HG03066 (cell line): ENCODE results near the gene MPO.

ENCODE experiments used
- ATAC-seq: cut with Tn5 transposase; IDR thresholded peaks from one replicate; pipeline ENCODE4 v1.9.1; 2021; ENCODE audit warnings: low read depth; ENCODE audit not compliant: unreplicated experiment

Gene MPO

DNA sequence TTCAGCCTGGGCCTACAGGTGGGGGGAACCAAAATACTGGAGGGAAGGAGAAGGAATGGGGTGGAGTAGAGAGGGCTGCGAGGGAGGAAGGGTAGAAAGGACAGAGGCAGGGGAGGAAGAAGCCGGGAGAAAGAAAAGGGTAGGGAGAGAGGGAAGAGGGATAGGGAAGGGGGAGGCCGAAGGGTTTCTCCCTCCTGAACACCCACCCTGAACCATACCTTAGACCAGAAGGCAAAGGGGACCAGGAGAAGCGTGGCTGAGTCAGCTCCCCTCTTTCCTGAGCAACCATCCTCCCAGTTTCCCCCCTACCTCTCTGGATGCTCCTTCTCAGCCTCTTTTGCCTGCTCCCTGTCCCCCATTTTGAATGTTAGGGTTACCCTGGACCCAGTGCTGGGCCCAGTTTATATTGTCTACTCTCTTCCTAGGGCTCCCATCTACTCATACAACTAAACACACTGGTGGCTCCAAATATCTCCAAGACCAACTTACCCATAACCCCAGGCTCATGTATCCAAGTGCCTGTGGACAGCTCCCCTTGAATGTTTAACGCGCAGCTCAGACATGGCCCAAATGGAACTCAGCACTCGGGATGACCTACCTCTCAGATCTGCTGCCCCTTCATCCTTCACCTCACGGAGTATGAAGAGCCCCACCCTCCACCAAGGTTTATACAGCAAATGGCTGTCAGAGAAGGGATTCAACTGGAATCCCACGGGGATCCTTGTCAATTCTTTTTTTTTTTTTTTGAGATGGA lies 40.0 kb upstream of the MPO start:
- no peak for ATAC-seq

GRCh38 chr17:58320163-58320558 lies 39.4 kb upstream of the MPO start:
- ATAC-seq: no peak

- no peak for ATAC-seq
These were observed 38.7 kb upstream of the MPO start for GRCh38 chr17:58319173-58320162.

DNA sequence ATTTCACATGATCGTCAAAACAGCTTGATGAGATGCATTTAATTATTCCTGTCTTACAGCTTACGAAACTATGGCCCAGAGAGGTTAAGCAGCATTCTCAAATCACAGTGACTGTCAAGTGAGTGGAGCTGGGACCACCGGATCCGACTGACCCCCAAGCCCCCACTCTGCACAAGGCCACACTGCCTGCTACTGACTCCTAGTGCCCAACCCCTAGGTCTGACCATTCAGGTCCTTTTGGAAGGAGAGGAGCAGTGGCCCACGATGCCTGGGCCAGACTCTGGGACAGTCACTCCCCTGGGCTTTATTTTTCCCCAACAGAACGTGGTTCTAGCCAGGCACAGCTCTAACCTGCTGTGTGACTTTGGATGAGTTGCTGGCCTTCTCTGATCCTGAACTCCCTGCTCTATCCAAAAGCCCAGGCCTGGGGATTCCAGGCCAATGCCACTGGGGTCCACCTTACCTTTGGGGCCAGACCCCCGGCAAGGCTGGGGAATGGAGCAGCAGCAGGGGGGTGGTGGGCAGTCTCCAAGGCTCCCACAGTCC lies 38.0 kb upstream of the MPO start:
- no peak for ATAC-seq

DNA sequence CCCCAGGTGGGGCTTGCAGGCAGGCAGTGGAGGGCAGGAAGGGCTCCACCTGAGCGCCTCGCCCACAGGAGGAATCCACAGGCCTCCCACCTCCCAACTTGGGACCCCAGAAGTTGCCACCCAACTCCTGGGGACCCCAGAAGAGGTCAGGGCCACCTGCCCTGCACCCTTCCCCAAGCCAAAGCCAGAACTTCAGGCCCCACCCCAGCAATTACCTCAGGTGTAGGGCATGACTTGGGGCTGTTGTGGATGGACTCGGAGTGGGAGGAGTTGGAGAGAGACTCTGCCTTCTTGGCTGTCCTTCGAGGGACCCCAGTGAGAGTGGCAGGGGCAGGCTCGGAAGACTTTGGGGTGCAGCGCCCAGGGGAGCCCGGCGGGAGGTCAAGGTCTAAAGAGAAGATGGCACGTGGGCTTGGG lies 37.3 kb upstream of the MPO start:
- no peak for ATAC-seq

GRCh38 chr17:58317421-58318064 lies 36.8 kb upstream of the MPO start:
- ATAC-seq: no peak

GRCh38 chr17:58316260-58316960 lies 35.7 kb upstream of the MPO start:
- no peak for ATAC-seq

DNA sequence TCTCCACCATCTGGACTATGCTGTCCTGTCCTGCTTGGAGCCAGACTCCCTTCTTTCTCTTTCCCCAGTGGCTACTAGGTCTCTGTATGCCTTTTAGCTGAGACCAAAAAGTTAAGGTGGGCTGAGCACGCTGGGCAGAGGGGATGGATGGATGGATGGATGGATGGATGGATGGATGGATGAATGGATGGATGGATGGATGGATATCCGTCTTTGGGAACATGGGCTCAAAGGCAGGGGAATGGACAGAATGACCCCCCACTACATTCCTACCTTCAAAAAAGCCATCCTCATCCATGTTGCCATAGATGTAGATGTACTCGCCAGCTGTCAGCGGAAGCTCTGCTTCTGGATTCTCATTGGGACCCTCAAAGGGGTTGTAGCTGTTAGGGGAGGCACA lies 35.0 kb upstream of the MPO start:
- ATAC-seq: no peak

- ATAC-seq: no peak
These were observed 34.6 kb upstream of the MPO start for GRCh38 chr17:58315281-58315711.

- no peak for ATAC-seq
These were observed 33.9 kb upstream of the MPO start for GRCh38 chr17:58314706-58315015.

DNA sequence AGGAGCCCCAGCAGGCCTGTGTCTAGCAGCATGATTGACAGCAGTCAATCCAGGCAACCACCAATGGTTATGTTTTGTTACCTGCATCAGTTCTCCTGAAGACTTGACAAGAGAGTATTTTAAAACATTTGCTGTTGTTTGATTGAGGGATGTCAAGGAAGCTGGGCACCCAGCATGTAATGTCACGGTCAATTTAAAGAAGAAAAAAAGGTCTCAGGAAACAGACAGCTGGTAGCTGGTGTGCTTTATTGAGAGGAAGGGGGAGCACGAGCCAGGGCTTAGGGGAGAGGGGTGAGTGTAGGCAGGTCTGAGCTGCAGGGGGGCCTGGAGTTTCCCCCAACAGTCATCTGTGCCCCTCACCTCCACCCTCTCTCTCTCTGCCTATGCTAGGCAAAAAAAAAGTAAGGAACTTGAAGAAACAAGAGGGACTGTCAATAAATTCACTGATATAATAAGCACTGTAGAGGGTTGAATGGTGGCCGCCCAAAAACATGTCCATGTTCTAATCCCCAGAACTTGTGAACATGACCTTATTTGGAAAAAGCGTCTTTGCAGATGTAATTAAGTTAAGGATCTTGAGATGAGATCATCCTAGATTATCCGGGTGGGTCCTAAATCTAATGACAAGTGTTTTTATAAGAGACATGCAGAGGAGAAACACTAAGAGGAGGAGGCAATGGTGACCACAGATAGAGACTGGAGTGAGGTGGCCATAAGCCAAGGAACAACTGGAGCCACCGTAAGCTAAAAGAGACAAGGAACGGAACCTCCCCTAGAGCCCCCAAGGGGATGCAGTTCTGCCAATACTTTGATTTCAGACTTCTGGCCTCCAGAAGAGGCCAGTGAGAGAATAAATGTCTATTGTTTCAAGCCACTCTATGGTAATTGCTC lies 33.3 kb upstream of the MPO start:
- ATAC-seq: no peak

- no peak for ATAC-seq
These were observed 32.1 kb upstream of the MPO start for GRCh38 chr17:58312829-58313228.

DNA sequence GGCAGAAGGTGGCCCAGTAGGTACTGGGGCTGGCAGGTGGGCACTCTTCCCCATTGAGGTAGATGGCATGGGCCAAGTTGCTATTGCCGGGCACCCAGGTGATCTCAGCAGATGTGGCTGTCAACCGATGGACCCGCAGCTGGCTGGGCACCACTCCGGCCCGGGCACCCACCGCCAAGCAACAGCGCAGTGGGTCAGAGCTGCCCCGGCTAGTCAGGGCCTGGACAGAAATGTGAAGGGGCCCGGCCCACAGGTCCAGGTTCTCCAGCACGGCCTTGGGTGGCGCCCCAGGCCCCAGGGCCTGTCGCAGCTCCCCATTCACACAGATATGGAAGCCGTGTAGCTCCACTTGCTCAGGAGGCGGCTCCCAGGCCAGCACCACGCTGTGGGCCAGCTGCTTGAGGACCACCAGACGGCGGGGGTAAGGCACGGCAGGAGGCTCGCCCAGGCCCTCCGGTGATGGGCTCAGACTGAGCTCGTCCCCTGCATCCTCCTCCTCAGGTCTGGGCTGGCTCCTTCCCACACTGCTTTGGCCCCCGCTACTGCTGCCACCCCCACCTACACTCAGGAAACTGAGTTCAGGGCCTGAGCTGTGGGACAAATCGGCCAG lies 31.4 kb upstream of the MPO start:
- no peak for ATAC-seq

DNA sequence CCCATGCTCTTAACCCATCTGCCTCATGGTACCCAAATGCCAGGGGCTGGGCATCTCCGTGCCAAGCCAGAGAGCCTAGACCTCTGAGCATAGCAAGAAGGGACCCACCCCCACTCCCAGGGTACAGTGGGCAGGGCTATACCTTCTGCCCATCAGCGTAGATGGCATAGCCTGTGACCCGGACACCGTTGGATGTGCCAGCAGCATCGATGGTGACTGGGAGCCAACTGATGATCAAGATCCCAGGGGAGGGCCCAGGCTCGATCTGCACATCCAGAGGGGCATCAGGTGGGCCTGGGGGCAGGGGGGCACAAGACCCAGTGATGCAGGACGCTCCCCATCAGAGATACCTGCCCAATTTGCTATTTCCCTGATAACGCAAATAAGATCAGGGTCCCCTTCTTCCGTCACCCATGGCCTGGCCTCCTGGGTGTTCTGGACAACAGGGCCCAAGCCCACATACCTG lies 30.7 kb upstream of the MPO start:
- no peak for ATAC-seq

DNA sequence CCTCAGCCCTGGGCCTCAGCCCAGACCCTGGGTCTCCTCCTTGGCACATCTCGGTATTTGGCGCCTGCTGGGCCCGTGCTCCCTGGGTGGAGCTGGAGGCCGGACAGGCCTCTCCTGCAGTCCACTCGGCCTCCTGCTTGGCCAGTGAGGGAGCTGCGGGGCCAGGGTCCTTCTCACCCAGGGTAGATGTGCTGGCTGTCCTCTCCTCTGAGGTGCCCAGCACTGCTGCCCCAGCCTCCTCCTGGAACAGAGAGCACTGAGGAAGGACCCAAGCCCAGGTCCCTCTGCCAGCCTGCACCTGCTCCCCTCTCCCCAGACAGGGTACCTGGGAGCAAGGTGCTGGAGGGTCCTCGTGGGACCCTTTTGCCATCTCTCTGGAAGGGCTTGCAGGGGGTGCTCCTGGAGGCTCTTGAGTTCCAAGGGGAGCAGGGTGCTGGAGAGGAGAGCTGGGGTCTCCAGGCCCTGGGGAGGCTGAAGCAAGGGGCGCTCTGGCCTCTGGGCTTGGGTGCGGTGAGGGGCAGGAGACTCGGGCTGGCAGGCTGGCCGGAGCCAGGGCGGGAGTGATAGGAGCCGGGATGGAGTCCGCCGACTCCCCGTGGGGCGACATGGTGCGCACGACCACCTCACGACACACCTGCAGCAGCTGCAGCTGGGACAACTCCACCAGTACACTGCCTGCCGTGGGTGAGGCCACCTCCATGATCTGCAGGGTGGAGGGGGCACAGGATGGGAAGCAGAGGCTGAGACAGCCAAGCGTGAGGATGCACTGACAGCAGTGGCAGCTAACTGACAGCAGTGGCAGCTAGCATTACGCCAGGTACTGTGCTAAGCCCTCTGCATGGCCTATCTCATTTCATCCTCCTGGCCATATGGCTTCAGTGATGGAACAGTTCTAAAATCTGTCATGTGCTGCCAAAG lies 30.0 kb upstream of the MPO start:
- no peak for ATAC-seq

- ATAC-seq: no peak
These were observed 29.2 kb upstream of the MPO start for GRCh38 chr17:58309918-58310259.

GRCh38 chr17:58308985-58309917 lies 28.5 kb upstream of the MPO start:
- ATAC-seq: no peak
